ENCODE data around the gene COL26A1.
A peak's percentile ranks its signal among the peaks of the same experiment; 100 is the strongest.

Gene COL26A1

GRCh38 chr7:101537205-101537604, 174.5 kb downstream of the COL26A1 start:
- DNase-seq, result peak; percentile 16 to 22 (median 18)

GRCh38 chr7:101537935-101538595, 175.4 kb downstream of the COL26A1 start:
- DNase-seq, result no peak

GRCh38 chr7:101538596-101539459, 176.2 kb downstream of the COL26A1 start:
- peak; percentile 62 to 78 (median 74) for DNase-seq

- no peak for DNase-seq
Observed at GRCh38 chr7:101539784-101540183, 177.1 kb downstream of the COL26A1 start.

- DNase-seq, result peak; percentile 65 to 74 (median 67)
Observed at GRCh38 chr7:101542527-101543241, 180.0 kb downstream of the COL26A1 start.

GRCh38 chr7:101543242-101543766, 180.6 kb downstream of the COL26A1 start:
- DNase-seq, result no peak

- DNase-seq, result no peak
Observed at GRCh38 chr7:101543846-101544245, 181.2 kb downstream of the COL26A1 start.

GRCh38 chr7:101545441-101546190, 182.9 kb downstream of the COL26A1 start:
- no peak for DNase-seq

- DNase-seq, result no peak
Observed at GRCh38 chr7:101546308-101546936, 183.7 kb downstream of the COL26A1 start.

- no peak for DNase-seq
Observed at GRCh38 chr7:101547022-101547915, 184.6 kb downstream of the COL26A1 start.

- DNase-seq, result no peak
Observed at GRCh38 chr7:101547916-101548661, 185.4 kb downstream of the COL26A1 start.

GRCh38 chr7:101549734-101550133, 187.1 kb downstream of the COL26A1 start:
- DNase-seq, result no peak

- peak; percentile 38 to 79 (median 56) for DNase-seq
Observed at GRCh38 chr7:101550641-101551541, 188.2 kb downstream of the COL26A1 start.

- no peak for DNase-seq
Observed at GRCh38 chr7:101553018-101553770, 190.5 kb downstream of the COL26A1 start.

GRCh38 chr7:101553771-101554445, 191.2 kb downstream of the COL26A1 start:
- DNase-seq, result no peak

GRCh38 chr7:101554584-101555268, 192.1 kb downstream of the COL26A1 start:
- DNase-seq, result no peak

Measured in suppressor macrophage treated with lipopolysaccharide for 1 hour (primary cell).